NB4 (cell line): ENCODE data around the gene CLEC3B.

ENCODE experiments used
- MYC ChIP-seq: IDR thresholded peaks from 2 replicates; pipeline ENCODE4 v1.6.1; 2011; ENCODE audit warnings: low read depth, low read length
- TF ChIP-seq, protein P1 (sequence below): IDR thresholded peaks from one replicate; pipeline ENCODE4 v1.5.1; 2012; ENCODE audit warnings: low read depth, low read length

DNA sequence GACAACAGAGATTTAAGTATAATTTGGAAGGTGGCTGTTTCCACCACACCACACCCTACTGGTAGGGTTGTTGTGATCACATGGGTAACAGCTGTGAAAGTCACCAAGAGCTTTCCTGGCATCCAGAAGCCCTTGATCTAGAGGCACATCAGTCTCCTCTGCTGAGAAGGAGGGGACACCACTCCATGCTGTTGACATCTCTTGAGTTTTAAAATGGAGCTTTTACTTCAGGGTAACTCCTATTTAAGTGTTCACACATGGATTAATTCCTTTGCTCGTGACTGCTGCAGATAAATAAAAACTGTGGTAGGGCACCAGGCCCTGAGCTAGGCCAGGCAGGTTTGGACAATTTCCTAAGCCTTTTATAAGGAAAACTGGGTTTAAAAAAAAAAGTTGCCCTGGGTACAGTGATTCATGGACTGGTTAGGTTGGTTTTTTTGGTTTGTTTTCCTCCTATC lies 42.6 kb upstream of the CLEC3B start:
- TF ChIP-seq, protein P1, sequence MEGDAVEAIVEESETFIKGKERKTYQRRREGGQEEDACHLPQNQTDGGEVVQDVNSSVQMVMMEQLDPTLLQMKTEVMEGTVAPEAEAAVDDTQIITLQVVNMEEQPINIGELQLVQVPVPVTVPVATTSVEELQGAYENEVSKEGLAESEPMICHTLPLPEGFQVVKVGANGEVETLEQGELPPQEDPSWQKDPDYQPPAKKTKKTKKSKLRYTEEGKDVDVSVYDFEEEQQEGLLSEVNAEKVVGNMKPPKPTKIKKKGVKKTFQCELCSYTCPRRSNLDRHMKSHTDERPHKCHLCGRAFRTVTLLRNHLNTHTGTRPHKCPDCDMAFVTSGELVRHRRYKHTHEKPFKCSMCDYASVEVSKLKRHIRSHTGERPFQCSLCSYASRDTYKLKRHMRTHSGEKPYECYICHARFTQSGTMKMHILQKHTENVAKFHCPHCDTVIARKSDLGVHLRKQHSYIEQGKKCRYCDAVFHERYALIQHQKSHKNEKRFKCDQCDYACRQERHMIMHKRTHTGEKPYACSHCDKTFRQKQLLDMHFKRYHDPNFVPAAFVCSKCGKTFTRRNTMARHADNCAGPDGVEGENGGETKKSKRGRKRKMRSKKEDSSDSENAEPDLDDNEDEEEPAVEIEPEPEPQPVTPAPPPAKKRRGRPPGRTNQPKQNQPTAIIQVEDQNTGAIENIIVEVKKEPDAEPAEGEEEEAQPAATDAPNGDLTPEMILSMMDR: no peak
- no peak for TF ChIP-seq MYC
